C4-2B (cell line): ENCODE data around the gene FAM131A.
"Not testable (repeated sequence)": the region's sequence is repeated elsewhere in the genome, so short reads cannot be mapped to it uniquely, and the experiment has no call there.

Experiments used
- H3K27ac ChIP-seq: fragments of 450-650 bp; 2 replicates; pipeline ENCODE4 v1.5.1; 2017
- ZFX ChIP-seq: fragments of 450-650 bp; IDR thresholded peaks from 2 replicates; pipeline ENCODE4 v1.6.1; 2017
- TF ChIP-seq, protein P1 (sequence below): fragments of 450-650 bp; conservative IDR thresholded peaks from 2 replicates; pipeline ENCODE4 v1.5.1; 2017; ENCODE audit warnings: mild to moderate bottlenecking

The FAM131A gene

GRCh38 chr3:184335661-184336546 is 1.5 kb upstream of the FAM131A start:
- 0 out of 2 replicates have a peak, but pooled peaks have one; percentile 32 for TF ChIP-seq ZFX
- TF ChIP-seq, protein P1, sequence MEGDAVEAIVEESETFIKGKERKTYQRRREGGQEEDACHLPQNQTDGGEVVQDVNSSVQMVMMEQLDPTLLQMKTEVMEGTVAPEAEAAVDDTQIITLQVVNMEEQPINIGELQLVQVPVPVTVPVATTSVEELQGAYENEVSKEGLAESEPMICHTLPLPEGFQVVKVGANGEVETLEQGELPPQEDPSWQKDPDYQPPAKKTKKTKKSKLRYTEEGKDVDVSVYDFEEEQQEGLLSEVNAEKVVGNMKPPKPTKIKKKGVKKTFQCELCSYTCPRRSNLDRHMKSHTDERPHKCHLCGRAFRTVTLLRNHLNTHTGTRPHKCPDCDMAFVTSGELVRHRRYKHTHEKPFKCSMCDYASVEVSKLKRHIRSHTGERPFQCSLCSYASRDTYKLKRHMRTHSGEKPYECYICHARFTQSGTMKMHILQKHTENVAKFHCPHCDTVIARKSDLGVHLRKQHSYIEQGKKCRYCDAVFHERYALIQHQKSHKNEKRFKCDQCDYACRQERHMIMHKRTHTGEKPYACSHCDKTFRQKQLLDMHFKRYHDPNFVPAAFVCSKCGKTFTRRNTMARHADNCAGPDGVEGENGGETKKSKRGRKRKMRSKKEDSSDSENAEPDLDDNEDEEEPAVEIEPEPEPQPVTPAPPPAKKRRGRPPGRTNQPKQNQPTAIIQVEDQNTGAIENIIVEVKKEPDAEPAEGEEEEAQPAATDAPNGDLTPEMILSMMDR: no peak
- peak overlapping the region; percentile 81 for H3K27ac ChIP-seq

- no peak for TF ChIP-seq ZFX
- peak overlapping the region; percentile 81 for H3K27ac ChIP-seq
These were observed 627 bp upstream of the FAM131A start for GRCh38 chr3:184336547-184337398.

GRCh38 chr3:184337981-184338380 is 581 bp downstream of the FAM131A start:
- peak overlapping the region; percentile 81 for H3K27ac ChIP-seq
- TF ChIP-seq, protein P1: no peak
- no peak for TF ChIP-seq ZFX

GRCh38 chr3:184338511-184338945 is 1.1 kb downstream of the FAM131A start:
- no peak overlapping the region for H3K27ac ChIP-seq
- TF ChIP-seq, protein P1: no peak
- TF ChIP-seq ZFX: no peak

GRCh38 chr3:184339001-184339400 is 1.6 kb downstream of the FAM131A start:
- TF ChIP-seq, protein P1: no peak
- no peak for TF ChIP-seq ZFX
- no peak overlapping the region for H3K27ac ChIP-seq

GRCh38 chr3:184339451-184340135 is 2.2 kb downstream of the FAM131A start:
- H3K27ac ChIP-seq: not testable (repeated sequence)

- H3K27ac ChIP-seq: no peak overlapping the region
- TF ChIP-seq, protein P1: no peak
- no peak for TF ChIP-seq ZFX
These were observed 4.5 kb downstream of the FAM131A start for GRCh38 chr3:184341925-184342324.
